ENCODE results near the gene ZNF560. TPM values are rescaled to one million over a fixed set of nuclear protein-coding genes. Genes with fewer than 3 reads are reported as not detected.

The ZNF560 gene
- polyA plus RNA-seq, 1 experiment: 2.1 TPM

Other genes with a start within 250 kb of the ZNF560 start
- not detected in 2 replicates for gene OR7E24, start 247.7 kb downstream of the ZNF560 start, polyA plus RNA-seq (2011; rRNA removed)
- gene ZNF699, start 188.8 kb downstream of the ZNF560 start, polyA plus RNA-seq (2011; rRNA removed): 3.2 and 3.3 TPM in 2 replicates
- 20.9 and 27.8 TPM in 2 replicates for gene ZNF559, start 174.4 kb downstream of the ZNF560 start, polyA plus RNA-seq (2011; rRNA removed)
- 2.3 and 3.3 TPM in 2 replicates for gene ZNF177, start 135.6 kb downstream of the ZNF560 start, polyA plus RNA-seq (2011; rRNA removed)
- gene ZNF266, start 63.0 kb downstream of the ZNF560 start, polyA plus RNA-seq (2011; rRNA removed): 21.3 and 29.0 TPM in 2 replicates
- gene ZNF426, start 40.0 kb upstream of the ZNF560 start, polyA plus RNA-seq (2011; rRNA removed): 13.2 and 15.4 TPM in 2 replicates
- gene ZNF121, start 85.9 kb upstream of the ZNF560 start, polyA plus RNA-seq (2011; rRNA removed): 5.3 and 6.1 TPM in 2 replicates
- 31.3 and 39.3 TPM in 2 replicates for gene ZNF561, start 122.6 kb upstream of the ZNF560 start, polyA plus RNA-seq (2011; rRNA removed)
- gene ZNF562, start 176.5 kb upstream of the ZNF560 start, polyA plus RNA-seq (2011; rRNA removed): 14.2 and 17.0 TPM in 2 replicates

Measured in AG04450 (cell line).